WTC11 (cell line): ENCODE results near the gene ABHD12.

ENCODE experiments used
- TF ChIP-seq, protein P1 (sequence below): sonication (generic); formaldehyde crosslinking; IDR thresholded peaks from 2 replicates; pipeline ENCODE4 v1.8.0; 2022; ENCODE audit warnings: mild to moderate bottlenecking, missing genetic modification reagents
- TF ChIP-seq, protein P2 (sequence below): sonication (generic); formaldehyde crosslinking; IDR thresholded peaks from 2 replicates; pipeline ENCODE4 v1.8.0; 2022; ENCODE audit warnings: mild to moderate bottlenecking, missing genetic modification reagents
- TF ChIP-seq, protein P3 (sequence below): fragments of 200-600 bp; IDR thresholded peaks from 2 replicates; pipeline ENCODE4 v1.8.0; 2022; ENCODE audit warnings: antibody characterized with exemption
- TF ChIP-seq, protein P4 (sequence below): sonication (generic); formaldehyde crosslinking; IDR thresholded peaks from 2 replicates; pipeline ENCODE4 v1.8.0; 2022; ENCODE audit warnings: mild to moderate bottlenecking, missing genetic modification reagents
- TF ChIP-seq, protein P5 (sequence below): sonication (generic); formaldehyde crosslinking; IDR thresholded peaks from 2 replicates; pipeline ENCODE4 v1.8.1; 2023; ENCODE audit warnings: mild to moderate bottlenecking, moderate library complexity, missing genetic modification reagents

DNA sequence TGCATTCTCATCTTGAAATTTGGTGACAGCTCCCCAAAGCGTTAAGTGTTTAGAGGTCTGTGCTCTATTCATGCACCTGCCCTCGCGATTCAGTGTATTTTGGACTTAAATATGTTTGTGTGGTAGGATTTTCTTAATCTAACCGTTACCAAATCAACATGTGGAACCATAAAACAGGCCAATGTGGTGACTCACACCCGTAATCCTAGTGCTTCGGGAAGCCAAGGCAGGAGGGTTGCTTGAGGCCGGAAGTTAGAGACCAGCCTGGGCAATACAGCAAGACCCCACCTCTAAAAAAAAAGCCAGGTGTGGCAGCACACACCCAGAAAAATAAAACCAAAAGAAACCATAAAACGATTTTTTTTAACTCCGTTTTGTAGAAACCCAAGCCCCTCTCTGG lies 111.2 kb downstream of the ABHD12 start:
- TF ChIP-seq, protein P1, sequence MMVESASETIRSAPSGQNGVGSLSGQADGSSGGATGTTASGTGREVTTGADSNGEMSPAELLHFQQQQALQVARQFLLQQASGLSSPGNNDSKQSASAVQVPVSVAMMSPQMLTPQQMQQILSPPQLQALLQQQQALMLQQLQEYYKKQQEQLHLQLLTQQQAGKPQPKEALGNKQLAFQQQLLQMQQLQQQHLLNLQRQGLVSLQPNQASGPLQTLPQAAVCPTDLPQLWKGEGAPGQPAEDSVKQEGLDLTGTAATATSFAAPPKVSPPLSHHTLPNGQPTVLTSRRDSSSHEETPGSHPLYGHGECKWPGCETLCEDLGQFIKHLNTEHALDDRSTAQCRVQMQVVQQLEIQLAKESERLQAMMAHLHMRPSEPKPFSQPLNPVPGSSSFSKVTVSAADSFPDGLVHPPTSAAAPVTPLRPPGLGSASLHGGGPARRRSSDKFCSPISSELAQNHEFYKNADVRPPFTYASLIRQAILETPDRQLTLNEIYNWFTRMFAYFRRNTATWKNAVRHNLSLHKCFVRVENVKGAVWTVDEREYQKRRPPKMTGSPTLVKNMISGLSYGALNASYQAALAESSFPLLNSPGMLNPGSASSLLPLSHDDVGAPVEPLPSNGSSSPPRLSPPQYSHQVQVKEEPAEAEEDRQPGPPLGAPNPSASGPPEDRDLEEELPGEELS, result no peak
- TF ChIP-seq, protein P2, sequence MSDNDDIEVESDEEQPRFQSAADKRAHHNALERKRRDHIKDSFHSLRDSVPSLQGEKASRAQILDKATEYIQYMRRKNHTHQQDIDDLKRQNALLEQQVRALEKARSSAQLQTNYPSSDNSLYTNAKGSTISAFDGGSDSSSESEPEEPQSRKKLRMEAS (CRISPR knock-in tag), result no peak
- TF ChIP-seq, protein P3, sequence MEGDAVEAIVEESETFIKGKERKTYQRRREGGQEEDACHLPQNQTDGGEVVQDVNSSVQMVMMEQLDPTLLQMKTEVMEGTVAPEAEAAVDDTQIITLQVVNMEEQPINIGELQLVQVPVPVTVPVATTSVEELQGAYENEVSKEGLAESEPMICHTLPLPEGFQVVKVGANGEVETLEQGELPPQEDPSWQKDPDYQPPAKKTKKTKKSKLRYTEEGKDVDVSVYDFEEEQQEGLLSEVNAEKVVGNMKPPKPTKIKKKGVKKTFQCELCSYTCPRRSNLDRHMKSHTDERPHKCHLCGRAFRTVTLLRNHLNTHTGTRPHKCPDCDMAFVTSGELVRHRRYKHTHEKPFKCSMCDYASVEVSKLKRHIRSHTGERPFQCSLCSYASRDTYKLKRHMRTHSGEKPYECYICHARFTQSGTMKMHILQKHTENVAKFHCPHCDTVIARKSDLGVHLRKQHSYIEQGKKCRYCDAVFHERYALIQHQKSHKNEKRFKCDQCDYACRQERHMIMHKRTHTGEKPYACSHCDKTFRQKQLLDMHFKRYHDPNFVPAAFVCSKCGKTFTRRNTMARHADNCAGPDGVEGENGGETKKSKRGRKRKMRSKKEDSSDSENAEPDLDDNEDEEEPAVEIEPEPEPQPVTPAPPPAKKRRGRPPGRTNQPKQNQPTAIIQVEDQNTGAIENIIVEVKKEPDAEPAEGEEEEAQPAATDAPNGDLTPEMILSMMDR, result no peak
- TF ChIP-seq, protein P4, sequence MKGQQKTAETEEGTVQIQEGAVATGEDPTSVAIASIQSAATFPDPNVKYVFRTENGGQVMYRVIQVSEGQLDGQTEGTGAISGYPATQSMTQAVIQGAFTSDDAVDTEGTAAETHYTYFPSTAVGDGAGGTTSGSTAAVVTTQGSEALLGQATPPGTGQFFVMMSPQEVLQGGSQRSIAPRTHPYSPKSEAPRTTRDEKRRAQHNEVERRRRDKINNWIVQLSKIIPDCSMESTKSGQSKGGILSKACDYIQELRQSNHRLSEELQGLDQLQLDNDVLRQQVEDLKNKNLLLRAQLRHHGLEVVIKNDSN, result no peak
- TF ChIP-seq, protein P5, sequence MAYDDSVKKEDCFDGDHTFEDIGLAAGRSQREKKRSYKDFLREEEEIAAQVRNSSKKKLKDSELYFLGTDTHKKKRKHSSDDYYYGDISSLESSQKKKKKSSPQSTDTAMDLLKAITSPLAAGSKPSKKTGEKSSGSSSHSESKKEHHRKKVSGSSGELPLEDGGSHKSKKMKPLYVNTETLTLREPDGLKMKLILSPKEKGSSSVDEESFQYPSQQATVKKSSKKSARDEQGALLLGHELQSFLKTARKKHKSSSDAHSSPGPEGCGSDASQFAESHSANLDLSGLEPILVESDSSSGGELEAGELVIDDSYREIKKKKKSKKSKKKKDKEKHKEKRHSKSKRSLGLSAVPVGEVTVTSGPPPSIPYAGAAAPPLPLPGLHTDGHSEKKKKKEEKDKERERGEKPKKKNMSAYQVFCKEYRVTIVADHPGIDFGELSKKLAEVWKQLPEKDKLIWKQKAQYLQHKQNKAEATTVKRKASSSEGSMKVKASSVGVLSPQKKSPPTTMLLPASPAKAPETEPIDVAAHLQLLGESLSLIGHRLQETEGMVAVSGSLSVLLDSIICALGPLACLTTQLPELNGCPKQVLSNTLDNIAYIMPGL (CRISPR knock-in tag), result no peak
